B cell (primary cell): ENCODE measurements around the gene ITGA6.

Source experiments
- EZH2 ChIP-seq: IDR thresholded peaks from 2 replicates; pipeline ENCODE4 v1.6.1; 2012; ENCODE audit warnings: borderline replicate concordance, low read depth, mild to moderate bottlenecking, moderate library complexity, low read length; ENCODE audit not compliant: insufficient read depth, poor library complexity, severe bottlenecking
- TF ChIP-seq, protein P1 (sequence below): fragments of 200-600 bp; IDR thresholded peaks from one replicate; pipeline ENCODE4 v1.8.0; 2022; ENCODE audit warnings: antibody characterized with exemption, mild to moderate bottlenecking

DNA sequence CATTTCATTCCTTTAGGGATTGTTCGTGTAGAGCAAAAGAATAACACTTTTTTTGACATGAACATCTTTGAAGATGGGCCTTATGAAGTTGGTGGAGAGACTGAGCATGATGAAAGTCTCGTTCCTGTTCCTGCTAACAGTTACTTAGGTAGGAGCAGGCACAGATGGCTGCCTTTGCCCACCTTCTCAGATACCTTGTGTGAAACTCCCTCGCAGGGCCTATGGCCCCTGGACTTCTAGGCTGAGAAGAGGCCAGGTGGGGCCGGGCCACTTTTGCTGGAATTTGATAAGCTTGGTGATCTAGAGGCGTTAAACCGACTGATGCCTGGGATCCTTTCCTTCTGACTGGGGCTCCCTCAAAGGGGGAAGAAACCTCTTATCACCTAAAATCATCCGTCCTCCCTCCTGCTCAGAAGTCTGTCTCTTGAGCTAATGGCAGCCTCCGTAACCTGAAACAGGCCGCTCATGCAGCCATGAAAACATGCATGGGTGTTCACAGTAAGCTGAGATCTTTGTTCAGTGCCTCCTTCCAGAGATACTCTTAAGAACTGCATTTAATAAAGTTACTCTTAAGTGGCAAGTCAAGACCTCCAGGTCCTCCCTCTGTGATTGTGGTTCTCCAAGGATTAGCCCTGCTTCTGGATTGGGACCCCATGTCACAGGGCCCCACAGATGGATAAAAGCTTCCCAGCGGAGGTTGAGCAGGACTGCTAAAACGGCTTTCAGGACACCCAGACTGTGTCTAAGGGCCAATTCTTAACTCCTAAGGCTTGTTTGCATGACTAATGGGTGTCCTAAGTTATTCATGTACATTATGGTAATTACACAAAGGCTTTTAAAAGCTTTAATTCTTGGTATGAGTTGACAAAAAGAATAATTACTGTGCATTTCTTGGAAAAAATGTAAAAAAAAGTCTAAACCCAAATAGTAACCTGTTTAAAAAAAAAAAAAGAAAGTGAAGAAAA, 43.9 kb downstream of the ITGA6 start:
- TF ChIP-seq, protein P1, sequence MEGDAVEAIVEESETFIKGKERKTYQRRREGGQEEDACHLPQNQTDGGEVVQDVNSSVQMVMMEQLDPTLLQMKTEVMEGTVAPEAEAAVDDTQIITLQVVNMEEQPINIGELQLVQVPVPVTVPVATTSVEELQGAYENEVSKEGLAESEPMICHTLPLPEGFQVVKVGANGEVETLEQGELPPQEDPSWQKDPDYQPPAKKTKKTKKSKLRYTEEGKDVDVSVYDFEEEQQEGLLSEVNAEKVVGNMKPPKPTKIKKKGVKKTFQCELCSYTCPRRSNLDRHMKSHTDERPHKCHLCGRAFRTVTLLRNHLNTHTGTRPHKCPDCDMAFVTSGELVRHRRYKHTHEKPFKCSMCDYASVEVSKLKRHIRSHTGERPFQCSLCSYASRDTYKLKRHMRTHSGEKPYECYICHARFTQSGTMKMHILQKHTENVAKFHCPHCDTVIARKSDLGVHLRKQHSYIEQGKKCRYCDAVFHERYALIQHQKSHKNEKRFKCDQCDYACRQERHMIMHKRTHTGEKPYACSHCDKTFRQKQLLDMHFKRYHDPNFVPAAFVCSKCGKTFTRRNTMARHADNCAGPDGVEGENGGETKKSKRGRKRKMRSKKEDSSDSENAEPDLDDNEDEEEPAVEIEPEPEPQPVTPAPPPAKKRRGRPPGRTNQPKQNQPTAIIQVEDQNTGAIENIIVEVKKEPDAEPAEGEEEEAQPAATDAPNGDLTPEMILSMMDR, result no peak
- no peak for TF ChIP-seq EZH2
